AG10803 (cell line): Measurements from ENCODE around the gene TCAP.

Experiments
- DNase-seq: peaks from one replicate; pipeline ENCODE4 v3.0.0; 2010; ENCODE audit warnings: low read depth
- H3K4me3 ChIP-seq: 2 replicates; pipeline ENCODE4 v1.5.1; 2011; ENCODE audit warnings: mild to moderate bottlenecking, low read length, control low read depth
- CTCF ChIP-seq: conservative IDR thresholded peaks from 2 replicates; pipeline ENCODE4 v1.5.1; 2011; ENCODE audit warnings: mild to moderate bottlenecking, low read length, control low read depth, inconsistent platforms

TCAP gene

DNA sequence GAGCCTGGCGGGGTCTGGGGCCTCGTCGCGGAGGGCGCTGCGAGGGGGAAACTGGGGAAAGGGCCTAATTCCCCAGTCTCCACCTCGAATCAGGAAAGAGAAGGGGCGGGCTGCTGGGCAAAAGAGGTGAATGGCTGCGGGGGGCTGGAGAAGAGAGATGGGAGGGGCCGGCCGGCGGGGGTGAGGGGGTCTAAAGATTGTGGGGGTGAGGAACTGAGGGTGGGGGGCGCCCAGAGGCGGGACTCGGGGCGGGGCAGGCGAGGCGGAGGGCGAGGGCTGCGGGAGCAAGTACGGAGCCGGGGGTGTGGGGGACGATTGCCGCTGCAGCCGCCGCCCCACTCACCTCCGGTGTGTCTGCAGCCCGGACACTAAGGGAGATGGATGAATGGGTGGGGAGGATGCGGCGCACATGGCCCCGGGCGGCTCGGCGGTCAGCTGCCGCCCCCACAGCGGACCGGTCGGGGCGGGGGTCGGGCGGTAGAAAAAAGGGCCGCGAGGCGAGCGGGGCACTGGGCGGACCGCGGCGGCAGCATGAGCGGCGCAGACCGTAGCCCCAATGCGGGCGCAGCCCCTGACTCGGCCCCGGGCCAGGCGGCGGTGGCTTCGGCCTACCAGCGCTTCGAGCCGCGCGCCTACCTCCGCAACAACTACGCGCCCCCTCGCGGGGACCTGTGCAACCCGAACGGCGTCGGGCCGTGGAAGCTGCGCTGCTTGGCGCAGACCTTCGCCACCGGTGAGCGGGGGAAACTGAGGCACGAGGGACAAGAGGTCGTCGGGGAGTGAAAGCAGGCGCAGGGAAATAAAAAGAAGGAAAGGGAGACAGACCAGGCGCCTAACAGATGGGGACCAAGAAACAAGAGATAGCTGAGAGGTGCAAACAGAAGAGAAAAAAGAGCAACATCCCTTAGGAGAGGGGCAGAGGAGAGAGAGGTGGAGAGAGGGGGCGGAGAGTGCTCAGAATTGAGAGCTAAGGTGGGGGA lies 3.1 kb downstream of the TCAP start, which contains the start of gene PNMT:
TSS of gene PNMT (plus strand) at position 509 of the 980 bp plus-strand sequence. CDS start at position 532, 23 bp downstream.
- H3K4me3 ChIP-seq = no peak within 1 kb of the TSS
- TF ChIP-seq CTCF = peak; percentile 50
- peak; percentile 32 for DNase-seq

- H3K4me3 ChIP-seq = no peak overlapping the region
- no peak for DNase-seq
- TF ChIP-seq CTCF = no peak
Measured at GRCh38 chr17:39669897-39670735, 5.0 kb downstream of the TCAP start.

GRCh38 chr17:39670746-39671145 lies 5.6 kb downstream of the TCAP start:
- no peak overlapping the region for H3K4me3 ChIP-seq
- TF ChIP-seq CTCF = no peak
- no peak for DNase-seq

DNA sequence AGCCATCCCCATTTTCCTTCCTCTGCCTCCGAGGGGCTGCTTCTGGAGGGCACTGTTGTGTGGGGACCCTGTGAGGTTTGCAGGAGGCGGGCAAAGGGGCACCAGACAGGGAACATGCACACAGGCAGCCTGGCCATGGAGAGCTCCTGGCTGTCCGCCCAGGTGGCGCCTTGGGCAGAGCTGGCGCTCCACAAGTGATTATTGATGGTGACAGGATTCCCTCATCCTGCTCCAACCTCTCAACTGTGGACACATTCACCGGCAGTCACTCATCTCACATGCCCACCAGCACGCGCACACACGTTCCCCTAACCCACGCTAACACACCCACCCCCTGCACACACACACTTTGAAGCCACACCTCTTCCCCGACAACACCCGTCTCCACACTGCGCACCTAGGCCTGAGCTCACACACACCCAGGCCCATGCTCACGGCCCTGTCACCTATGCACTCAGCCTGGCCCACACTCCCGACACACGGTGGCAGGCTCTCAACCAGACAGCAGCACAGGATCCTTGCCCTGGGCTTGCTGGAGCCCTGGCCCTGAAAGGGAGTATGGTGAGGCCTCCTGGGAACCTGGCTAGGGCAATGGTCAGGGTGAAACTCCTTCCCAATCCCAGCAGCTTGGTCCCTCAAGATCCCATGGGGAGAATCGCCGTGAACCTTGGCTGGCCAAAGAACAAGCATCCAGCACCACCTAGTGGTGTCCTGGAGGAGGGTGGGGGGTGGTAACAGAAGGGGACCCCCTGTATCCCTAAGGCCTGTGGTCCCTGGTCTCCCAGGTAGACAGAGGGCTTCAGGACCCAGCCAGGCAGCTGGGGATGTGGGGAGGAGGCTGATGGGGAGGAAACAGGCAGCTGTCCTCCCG lies 6.7 kb downstream of the TCAP start:
- H3K4me3 ChIP-seq = no peak overlapping the region
- TF ChIP-seq CTCF = peak; percentile 56
- no peak for DNase-seq

- no peak overlapping the region for H3K4me3 ChIP-seq
- no peak for DNase-seq
- no peak for TF ChIP-seq CTCF
Measured at GRCh38 chr17:39672522-39673334, 7.6 kb downstream of the TCAP start.
